Raji (cell line): ENCODE data around the gene ANKRD9.

ENCODE experiments used
- POLR2A ChIP-seq: IDR thresholded peaks from 2 replicates; pipeline ENCODE4 v1.6.1; 2011; ENCODE audit warnings: low read depth, low read length, control low read depth; ENCODE audit not compliant: insufficient read depth

ANKRD9 gene

DNA sequence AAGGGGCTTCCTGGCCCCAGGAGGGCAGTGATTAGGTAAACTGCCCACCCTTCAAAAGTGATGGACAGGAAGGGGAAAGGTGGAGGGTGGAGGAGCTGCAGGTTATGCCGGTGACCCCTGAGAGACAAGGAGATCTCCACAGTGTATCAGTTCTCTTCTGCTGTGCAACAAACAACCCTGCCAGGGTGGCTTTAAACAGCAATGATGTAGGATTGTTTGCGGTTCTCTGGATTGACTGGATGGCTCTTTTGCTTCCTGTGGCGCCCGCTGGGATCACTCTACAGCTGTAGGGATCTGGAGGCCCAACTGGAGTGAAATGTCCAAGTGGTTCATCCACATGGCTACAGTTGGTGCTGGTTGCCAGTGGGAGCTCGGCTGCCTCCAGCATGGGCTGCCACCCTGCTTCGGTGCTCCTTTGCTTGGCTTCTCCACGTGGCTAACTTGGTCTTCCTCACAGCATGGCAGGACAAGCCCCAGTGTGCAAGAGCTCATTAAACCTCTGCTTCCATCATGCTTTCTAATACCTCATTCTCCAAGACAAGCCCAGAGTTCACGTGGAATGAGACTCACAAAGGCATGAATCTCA is 8.6 kb upstream of the ANKRD9 start:
- TF ChIP-seq POLR2A: no peak

DNA sequence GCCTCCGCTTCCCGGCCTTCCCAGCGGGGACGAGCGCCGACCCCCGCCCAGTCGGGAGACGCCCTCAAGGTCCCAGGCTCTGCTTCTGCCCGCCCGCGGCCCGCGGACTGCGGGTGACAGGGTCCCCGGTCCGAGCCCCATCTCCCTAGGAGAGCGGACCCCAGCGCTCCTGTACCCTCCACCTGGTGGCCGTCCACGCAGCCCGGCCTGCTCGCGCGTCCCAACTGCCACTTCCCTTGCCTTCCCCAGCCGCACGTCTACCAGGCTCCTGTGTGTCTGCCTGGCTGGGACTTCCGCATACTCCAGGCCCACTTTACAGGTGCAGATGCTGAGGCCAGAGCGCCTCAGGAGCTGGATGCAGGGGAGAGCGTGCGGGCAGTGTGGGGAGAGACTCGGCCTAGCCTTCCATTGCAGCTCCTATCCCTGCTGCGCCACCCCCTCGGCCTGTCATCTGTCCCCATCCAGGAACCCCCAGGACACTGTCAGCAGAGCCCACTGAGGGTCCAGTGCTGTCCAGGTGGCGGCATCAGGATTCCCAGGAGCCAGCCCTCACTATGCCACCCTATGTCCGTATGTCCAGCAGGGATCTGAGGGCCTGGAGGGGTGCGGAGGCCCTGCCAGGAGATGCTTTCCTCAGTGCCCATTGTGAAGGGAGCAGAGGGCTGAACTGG is 8.0 kb upstream of the ANKRD9 start:
- TF ChIP-seq POLR2A: no peak

DNA sequence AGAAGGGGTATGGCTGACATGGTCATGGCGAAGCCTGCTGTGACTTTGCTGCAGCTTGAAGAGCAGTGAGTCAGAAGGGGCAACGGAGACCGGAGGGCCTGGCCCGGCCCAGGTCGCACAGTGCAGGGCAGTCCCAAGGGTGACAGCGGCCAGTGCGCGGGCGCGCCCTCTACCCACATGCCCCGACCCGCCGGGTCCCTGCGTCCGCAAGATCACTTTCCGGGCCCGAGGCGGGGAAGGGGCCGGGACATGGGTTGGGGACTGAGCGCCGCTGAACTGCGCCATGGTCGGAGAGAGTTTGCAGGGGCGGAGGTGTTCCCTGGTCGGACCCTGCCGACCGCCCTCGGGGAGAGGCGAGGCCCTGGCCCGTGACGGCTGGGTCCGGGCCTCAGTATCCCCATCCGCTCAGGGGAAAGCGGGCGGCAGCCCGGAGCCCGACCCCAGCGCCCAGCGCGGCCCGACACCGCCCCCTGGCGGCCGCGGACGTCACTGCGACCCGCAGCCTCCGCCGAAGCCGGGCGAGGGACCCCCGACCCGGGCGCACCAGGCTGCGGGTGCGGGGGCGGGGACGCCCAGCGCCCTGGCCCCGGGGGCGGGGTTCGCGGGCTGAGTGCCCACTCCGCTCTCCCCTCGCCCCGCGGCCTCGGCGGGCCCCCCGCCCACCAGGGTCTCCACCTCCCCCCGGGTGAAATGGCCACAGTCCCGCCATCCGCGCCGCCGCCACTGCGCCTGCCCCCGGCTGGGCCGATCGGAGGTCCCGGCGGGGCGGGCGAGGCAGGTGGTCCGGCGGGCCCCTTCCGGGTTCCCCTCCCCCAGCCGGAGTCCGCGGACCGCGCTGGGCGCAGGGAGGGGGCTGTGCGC is 7.2 kb upstream of the ANKRD9 start:
- no peak for TF ChIP-seq POLR2A

DNA sequence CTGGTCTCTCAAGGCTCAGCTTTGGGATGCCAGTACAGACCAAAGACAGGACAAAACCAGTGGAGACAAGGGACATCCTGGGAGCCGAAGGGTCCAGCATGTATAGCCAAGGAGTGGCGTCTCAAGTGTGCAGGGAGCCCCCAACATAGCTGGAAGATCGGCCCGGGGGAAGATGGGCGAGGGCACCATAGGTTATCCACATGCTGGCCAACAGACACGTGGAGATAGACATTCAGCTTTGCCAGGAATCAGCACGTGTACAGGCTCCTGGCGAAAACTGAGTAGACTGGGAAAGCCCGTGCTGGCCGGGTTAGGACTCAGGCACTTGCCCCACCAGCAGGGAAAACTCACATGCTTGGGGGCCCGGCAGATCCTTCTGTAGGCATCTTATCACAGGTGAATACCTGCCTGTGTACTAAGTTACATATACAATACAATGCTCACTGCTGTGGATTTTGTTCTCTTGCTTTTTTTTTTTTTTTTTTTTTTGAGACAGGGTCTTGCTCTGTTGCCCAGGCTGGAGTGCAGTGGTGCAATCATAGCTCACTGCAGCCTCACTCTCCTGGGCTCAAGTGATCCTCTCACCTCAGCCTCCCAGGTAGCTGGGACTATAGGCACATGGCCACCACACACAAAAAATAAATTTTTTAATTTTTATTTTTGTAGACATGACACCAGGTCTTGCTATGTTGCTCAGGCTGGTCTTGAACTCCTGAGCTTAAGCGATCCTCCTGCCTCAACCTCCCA is 5.6 kb upstream of the ANKRD9 start:
- TF ChIP-seq POLR2A: no peak

DNA sequence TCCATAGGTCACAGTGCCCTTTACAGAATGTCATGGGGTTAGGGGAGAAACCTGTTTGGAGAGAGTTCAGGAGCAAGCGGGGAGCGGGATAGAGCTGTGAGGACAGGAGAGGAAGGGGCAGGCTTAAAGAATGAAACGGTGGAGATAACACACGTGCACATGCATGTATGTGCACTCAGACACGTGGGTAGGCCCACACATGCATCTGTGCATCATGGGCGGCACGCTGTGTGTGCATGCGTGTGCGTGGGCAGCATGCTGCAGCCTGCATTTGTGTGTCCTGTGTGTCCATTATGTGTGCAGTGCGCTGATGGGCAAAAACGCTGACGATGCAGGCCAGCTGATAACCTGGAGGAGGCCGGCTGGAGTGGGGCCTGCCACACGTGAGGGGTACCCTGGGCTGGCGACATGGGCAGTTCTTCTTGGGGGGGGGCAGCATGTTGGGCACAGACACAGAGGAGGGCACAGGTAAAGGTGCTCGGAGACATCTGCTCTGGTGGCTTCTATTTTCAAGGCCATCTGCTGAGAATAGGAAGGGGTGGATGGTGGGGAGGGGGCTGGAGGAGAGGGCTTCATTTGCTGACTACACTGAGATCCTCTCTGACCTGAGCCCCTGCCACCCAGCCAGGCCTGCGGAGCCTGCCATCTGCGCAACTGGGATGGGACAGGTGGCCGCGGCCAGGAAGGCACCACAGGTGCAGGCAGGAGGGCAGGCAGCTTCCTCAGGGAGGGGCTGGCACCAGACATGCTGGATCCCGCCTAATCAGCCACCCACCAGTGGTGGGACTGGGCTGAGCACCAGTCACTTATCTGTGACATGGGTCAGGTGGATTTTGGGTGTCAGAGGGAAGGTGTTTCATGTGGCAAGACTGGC is 4.6 kb upstream of the ANKRD9 start:
- TF ChIP-seq POLR2A: no peak

DNA sequence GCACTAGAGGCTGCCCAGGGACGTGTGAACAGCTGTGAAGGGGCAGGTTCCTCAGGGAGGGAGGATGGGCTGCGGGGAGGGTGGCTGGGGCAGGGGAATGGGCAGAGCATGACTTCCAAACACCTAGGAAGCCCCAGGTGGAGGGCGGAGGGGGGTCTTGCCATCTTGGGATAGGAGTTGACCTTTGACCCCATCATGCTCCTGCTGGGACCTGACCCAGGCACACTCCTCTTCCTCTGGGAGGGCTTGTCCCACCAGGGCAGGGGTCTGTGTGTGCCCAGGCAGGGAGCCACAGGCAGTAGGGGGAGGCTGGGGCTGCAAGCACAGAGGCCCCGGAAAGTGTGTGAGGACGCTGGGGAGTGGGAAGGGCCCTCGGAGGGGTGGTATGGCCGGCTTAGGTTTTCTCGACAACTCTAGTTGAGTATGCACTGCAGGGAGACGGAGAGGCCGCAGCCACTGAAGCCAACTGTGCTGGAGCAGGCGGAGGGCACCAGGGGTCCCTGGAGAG is 3.3 kb upstream of the ANKRD9 start:
- TF ChIP-seq POLR2A: no peak

DNA sequence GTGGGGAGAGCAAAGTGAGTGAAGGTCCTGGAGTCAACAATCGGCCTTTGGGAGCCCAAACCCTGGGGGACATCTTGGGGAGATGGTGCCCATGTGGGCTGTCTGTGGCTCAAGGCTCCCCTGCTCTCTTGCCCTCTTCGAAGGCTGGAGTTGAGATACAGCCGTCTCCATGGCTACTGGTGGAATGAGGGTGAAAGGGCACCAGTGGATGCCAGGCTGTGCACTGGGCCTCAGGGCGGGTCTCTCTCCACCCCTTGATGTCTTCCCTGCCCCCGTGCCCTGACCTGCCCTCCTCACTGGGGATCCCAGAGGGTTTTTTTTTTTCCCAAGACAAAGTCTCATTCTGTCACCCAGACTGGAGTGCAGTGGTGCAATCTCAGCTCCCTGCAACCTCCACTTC is 2.0 kb upstream of the ANKRD9 start:
- no peak for TF ChIP-seq POLR2A

DNA sequence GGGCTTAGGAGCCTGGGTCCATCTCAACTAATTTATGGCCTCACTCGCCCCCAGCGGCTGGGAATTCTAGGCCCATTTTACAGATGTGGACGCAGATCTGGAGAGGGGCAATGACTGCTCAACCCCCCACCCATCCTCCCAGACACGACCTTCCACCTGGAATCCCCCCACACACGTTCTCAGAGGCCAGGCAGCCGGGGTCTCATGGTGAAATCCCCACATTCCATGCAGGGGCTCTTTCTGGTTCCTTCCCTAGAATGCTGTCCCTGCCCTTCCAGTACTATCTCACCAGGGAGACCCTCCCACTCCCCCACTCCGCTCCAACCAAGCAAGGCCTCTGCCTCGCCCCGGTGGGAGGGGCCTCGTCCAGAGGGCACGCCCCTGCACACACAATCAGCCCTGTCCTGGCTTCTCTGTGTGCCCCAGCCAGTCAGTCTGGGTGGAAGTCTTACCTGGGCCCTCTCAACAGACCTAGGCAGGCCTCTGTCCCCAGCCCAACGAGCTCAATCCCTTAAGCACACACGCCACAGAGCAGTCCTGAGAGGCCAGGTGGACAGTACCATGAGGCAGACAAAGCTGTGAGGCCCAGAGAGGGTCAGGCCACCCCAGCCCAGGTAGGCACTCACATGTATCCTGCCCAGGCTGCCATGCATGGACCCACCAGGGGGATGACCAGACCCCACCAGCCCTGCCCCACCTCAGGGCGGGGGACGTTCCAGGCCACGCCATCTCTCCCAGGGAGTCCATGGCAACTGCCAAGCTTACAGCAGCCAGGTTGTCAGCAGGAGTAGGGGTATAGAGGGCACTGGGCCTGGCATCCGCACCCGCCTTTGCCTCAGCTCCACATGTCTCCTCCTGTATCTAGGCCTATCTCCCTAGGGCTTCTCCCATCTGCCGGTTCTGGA is 1.3 kb upstream of the ANKRD9 start:
- TF ChIP-seq POLR2A: no peak

DNA sequence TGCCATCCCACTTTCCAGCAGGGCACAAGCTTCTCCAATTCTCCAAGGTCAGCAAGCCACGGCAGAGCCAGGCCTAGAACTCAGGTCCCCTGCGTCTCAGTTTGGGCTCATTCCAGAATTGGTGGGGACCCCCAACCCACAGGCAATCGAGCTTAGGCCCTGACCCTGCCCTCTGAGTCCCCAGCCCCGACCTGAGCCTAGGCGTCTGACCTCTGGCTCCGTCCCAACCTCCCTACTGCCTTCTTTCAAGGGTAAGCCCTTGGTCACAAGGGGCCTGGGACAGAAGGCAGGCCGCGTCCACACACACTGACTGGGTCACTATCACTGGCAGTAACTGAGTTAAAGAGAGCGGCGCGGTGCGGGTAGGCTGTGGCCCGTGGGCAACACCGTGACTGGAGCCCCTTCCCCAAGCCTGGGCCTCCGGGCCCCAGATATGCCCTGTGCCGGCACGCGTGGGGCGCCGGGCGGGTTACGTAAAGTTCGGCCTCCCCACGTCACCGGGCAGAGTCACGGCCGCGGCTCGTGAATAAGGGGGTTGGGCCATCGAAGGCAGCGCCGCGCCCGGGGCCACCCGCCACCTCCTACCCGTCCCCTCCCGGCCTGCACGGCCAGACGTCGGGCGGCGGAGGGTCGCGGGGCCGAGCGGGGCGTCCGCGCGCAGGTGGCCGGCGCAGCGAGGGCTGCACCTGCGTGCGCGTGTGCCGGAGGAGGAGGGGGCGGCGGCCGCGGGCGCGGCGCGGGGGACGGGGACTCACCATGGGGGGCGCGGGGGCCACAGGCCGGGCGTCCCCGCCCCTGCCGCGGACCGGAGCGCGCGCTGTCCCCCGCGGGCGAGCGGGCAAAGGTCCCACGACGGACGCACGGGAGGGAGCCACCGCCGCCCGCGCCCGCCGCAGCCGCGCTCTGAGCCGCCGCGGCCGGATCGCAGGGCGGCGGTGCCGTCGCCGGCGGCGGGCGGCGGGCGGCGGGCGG is 516 bp downstream of the ANKRD9 start:
- TF ChIP-seq POLR2A: no peak

DNA sequence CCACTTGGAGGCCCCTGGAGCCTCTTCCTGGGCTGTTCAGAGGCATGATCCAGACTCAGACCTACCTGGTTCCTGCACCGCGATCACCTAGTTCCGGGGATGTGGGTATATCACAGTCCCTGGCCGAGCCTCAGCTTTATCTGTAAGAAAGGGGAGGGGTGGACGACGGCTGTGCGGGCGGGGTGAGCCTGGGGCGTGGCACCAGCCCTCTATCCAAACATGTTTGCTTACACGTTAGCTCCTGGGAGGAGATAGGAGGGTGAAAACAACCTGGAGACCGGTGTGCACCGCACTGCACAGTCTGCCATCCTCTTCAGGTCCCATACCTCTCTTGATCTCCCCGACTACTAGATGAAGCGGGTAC is 1.2 kb downstream of the ANKRD9 start:
- no peak for TF ChIP-seq POLR2A

DNA sequence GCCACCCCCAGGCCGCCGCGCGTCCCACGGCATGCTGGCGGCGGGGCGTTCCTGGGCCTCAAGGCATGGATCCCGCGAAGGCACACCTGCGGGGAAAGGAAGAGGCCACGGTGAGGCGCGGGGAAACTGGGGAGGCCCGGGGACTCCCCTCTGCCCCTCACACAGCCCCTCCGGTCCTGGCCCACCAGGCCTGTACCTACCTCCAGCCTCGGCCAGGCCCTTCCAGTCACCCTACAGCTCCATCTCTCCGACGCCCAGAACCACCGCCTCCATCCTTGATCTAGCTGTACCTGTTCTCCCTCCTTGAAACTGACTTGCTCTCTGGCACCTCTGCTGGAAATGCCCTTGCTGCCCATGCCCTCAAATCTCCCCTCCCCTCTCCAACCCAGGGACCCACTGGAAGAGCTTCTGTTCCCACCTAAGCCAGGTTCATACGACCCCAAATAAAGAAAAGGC is 1.7 kb downstream of the ANKRD9 start:
- TF ChIP-seq POLR2A: no peak
